Skin of body (tissue), 2 donors: ENCODE measurements around the gene GLI3. TPM values are rescaled to one million over a fixed set of nuclear protein-coding genes. Genes with fewer than 3 reads are reported as not detected.
A peak's percentile ranks its signal among the peaks of the same experiment; 100 is the strongest.

Source experiments
- DNase-seq: peaks from one replicate; lab custom pipeline; 2025; lab: John Stamatoyannopoulos, UW
- total RNA-seq: library from RNA; depleted of rRNA; stranded (reverse); fragments of >200 nt; gene quantifications from one replicate; pipeline ENCODE4 v1.2.3, GENCODE V29; 2014

Gene GLI3
- total RNA-seq, 1 donor from 2014 or later, result 23.4 TPM

DNA sequence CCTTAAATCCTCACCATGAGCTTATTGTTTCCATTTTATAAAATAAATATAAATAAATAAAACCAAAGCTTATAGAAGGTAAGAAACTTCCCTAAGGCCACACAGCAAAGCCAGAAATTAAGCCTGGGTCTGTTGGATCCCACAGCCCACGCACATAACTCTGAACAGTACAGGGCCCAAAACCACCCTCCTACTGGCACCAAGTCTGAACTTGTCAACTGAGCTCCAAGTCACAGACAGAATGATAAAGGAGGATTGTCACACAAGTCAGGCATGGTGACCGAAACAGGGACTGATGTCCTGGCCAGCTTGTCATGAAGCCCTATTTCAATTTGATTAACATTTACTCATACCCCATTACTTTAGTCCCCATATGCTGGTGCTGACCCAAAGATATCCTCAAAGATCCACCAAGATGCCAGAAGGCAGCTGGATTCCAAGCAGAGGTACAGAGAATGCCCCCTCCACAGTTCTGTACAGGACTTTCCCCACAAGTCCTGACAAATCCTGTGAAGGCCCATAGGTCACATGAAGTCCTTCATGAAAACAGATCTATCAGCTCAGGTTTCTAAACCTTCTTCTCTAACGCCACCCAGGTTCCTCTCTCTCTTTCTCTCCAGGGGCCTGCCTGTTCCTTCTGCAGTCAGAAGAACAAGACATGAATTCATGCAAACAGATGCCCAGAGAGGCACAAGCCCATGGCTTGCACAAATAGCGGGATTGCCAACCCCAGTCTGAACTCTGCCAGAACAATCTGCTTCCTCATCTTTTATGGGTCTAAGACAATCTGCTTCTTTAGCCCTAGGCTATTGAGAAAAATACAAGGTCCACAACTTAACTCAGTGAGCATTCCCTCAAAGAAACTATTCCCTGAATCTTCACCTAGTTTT lies 60.9 kb downstream of the GLI3 start:
- DNase-seq, result no peak

DNA sequence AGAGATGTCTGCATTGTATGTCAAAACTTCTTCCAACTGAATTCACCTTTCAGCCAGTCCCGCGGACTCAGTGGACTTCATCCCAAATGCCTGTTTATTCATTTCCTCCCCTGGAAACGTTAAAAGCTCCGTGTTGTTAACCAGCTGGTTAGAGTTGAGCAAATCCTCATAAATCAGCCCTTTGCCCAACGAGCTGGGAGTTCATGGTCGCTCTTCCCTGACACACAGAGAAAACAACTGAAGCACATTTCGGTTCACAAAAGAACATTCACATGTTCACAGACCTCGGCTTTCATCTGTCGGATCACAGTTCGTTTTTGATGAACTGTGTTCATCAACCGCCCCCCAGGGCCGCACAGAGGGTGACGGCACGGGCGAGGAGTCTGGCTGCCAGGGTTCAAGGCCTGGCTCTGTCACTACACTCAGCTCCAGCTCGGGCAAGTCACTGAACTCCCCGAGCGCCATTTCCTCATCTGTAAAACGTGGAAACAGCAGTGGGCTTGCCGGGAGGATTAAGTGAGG lies 62.6 kb downstream of the GLI3 start:
- DNase-seq, result no peak

DNA sequence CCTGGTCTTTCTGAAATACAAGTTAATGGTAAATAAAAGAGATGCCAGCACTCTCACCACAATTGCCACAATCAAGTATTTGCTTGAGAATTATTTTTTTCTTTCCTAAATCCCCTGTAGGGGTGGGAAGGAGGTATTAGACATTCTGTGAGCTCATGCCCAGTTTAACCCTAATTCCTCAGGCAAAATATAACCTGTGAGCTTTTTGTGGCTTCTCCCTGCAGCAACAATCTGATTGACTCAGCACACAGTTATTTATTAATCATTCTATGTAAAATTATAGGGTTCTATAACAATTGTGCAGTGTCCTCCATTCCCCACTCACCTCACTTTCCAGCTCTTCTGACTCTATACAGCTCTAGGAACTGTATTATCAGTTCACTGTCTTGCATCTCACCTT lies 66.3 kb downstream of the GLI3 start:
- DNase-seq, result no peak

DNA sequence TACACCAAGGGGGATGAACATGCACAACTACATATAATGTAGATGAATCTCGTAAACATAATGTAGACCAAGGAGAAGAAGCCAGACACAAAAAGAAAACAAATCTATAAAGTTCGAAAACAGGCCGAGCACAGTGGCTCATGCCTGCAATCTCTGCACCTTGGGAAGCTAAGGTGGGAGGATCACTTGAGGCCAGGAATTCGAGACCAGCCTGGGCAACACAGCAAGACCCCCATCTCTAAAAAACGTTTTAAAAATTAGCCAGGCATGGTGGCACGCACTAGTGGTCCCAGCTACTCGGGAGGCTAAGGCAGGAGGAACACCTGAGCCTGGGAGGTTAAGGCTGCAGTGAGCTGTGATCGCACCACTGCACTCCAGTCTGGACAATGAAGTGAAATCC lies 68.5 kb downstream of the GLI3 start:
- no peak for DNase-seq

DNA sequence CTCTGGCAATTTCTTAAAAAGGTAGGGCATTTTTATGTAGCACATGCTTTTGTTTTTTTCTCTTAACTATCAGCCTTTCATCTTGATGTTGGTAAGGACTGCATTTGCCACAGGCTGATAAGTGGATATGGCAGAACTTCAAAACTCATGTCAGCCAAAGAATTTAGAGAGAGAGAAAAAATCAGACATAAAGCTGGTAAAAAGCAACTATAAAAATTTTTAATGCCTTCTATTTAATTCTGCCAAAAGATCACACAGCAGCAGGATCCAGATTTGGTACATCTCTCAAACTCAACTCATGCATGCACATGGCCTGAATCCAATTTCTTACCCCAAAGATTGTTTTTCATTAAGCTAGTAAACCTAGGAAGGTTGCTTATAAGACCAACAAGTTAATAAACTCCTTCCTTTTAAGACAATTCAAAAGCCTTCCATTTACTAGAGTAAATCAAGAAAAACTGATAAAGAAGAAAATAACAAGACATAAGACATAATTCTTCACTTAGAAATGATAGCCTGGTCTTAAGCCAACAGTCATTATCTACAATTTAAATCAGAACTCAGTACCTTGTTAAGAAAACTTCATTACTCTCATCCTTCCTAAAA lies 69.3 kb downstream of the GLI3 start:
- DNase-seq, result no peak

DNA sequence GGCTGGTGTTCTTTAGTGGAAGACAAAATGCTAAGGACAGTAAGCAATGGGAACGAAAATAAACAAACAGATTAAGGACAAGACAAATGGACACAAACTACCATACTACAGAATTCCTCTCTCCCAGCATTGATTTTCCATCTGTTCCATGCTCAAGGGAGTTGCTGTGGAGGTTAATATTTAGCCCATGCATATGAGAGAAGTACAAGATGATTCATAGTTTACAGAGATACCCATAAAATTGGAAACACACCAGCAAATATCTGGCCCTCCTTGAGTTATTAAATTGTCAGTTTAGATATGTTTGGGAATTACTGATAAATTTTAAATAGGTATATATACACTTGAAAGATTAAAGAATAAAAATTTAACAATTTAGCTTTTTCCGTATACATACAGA lies 69.8 kb downstream of the GLI3 start:
- no peak for DNase-seq

DNA sequence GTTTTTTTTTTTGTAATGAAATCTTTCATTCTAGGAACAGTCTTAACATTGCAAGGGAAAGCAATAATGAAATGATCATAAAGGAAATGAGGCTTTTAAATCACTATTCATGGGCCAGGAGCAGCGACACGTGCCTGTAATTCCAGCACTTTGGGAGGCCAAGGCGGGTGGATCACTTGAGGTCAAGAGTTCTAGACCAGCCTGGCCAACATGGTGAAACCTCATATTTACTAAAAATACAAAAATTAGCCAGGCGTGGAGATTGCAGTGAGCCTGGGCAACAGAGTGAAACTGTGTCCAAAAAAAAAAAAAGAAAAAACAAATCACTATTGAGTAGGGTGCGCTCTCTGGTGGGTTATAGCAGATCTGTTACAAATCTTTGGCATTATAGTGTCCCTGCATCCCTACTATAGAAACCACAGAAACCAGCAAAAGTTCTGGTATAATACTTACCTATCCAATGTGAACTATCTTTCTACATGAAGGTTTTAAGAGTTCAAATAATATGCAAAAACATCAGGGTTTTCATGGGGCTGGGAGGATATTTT lies 72.1 kb downstream of the GLI3 start:
- DNase-seq, result no peak

DNA sequence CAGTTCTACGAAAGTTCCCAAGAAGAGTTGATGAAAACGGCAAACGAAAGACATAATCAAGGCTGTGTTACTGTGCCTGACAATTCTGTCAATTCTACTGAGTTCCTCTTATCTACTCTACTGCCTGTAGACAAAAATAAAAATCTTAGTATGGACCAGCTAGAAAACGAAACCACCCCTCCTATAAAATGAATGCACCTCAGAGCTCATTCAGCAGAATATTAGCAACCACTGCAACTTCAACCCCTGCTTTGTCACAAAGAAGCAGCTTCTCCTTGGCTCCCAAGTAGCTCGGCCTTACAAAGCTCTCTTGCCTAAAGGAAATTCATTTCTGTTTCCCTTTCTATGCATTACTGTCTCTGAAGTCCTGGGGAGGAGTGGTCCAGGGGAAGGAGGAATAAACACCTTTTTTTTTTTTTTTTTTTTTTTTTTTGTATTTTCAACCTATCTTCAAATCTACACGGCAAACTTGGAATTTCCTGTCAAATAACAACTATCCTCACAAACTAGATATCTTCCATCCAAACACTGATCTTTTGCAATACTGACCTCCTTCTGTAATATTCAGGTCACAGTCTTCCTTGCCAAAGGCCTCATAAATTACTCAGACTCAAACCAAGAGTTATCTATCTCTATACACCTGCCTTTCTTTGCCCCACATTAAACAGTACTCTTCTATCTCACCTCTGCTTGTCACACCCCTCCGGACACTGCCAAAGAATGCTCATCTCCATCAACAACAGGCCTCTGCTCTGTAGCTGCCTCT lies 74.3 kb downstream of the GLI3 start:
- no peak for DNase-seq

DNA sequence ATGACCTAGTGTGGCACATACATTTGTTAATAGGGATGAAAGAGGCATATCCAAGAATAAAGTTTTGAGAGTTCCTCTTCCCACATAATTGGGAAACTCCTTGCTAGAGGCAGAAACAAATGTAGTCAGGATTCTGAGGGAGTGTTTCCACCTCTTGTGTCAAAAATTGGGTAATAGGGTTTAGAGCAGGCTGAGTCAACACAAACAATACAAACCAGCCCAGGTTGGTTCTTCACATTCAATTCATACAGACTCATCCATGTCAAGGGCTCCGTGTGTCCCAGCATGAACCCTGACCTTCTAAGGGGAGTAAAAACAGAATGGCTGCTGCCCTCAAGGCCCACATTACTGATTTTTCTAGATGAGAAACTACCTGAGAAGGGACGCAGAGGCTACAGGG lies 75.3 kb downstream of the GLI3 start:
- no peak for DNase-seq

DNA sequence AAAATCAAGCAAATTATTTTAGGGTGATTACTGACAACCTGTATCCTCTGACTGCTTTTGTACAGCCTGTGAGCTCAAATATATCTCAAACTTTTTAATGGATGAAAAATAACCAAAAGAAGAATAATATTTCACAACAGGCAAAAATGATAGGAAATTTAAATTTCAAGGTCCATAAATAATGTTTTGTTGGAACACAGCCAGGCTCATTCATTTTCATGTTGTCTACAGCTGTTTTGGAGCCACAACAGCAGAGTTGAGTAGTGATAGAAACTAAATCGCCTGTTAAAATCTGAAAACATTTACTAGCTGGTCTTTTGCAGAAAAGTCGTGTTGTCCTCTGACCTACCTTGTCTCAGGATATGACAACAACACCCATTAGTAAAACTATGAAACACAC lies 75.9 kb downstream of the GLI3 start:
- DNase-seq, result peak; percentile 41

DNA sequence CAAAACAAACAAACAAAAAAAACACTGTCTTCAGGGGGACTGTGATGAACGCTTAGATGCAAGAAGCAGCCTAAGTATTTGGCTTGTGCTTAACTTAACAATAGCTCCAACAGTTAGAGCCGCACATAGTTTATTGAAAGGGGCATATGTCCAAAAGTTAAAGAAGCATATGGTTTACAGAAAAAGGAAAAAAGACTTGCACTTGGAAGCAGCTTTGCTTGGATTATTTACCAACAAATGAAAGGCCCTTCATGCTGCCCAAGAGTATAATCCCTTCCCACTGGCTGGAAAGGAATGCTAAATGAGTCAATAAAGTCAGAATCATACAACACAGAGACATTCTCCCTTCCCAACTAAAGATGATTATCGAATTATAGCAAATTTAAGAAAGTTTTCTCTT lies 77.9 kb downstream of the GLI3 start:
- DNase-seq, result peak; percentile 89

DNA sequence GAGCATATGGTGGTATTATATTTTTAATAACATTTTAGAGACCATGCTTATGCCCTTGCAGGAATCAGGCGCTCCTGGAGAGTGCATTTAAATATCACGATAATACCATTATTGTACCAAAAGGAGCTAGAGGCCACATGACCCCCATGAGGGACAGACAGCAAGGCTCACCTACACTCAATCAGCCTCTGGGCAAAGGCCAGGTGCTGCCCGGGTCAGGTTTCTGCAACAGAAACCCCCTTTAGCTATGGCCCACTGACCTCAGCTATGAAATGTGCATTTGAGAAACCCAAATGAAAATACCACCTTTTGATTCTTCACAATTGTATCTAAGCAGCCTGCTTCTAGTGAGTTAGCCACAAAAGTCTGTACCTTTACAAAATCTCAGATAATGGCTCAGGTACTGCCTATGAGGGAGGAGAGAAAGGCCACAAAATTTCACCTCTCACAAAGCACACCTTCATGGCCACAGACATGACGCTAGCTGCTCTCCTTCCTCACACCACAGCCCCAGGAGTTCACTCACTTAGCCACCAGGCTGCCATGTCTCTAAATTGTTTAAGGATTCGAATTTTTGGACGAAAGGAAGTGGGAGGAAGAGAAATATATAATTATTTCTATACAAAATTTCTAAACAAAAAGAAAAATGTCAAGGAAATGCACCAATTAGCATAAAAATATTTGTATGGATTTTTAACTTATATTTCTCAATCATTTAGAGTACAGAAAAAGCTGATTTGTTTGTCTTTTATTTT lies 79.9 kb downstream of the GLI3 start:
- DNase-seq, result no peak

DNA sequence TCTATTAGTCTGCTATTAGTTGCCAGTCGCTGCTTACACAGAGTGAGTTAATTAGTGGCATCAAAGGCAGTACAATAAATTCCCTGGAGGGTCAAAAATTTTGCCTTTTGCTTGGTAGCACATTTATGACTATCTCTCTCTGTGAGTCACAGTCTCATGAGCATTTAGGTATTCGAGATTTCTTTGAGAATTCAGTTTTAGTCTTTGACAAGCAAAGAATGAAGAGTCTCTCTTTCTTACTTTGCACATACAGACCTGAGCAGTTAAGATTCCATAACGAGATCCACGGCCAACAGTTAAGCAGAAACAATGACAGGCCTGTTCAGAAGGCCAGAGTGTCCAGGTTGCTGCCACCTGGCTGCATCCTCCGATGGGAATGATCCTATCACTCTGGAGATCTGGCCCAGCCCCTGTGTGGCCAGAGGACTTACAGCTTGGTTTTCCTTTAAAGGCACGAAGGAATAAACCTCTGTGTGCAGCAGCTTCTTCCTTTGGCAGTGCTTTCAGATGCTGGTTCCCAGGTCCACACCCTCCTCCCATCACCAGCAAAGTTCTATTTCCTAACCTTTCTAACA lies 80.6 kb downstream of the GLI3 start:
- no peak for DNase-seq

DNA sequence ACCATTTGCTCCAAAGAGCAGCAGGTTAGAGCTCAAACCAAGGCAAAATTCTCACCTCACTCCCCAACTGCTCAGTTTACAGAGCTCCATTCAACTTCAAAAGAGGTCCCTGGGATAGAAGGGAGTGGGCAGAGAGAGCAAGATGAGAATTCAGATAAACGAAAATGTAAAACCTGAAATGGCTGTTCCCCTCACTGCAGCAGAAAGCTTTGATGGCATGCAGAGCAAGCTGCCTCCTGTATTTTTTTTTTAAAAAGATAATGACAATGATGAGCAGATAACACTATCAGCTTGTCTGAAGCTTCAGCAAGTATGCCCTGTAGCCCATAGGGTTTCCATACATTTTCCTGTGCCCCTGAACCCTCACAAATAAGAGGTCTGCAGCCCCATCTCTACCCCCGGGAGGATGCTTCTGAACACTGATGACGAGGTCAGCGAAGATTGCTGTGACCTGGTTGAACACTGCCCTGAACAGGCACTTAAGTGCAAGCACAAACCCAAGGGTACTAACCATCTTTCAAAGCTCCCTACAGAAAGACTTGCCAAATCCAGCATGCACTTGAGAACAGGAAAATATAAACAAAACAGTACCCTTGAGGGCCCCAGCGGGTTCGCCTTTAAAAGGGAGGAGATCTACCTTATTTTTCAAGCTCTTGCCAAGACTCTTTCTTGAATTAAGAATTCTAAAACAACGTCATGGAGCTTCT lies 81.3 kb downstream of the GLI3 start:
- no peak for DNase-seq

DNA sequence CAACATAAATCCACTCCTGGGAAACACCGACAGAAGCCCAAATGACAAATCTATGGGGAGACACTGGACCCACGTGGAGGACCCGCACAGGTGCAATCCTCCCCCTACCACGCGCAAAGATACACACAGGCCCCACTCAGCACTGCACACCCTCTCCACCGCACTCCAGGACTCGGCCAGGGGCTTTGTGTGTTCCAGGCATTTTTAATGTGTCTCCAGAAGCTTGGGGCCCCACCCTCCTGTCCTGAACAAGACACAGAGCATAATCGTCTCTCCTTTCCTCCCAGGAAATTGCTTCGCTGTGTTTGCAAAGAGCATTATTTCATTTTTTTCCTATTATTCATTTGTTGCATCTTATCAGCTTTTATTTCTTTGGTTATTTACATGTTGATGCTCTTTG lies 82.8 kb downstream of the GLI3 start:
- DNase-seq, result no peak

DNA sequence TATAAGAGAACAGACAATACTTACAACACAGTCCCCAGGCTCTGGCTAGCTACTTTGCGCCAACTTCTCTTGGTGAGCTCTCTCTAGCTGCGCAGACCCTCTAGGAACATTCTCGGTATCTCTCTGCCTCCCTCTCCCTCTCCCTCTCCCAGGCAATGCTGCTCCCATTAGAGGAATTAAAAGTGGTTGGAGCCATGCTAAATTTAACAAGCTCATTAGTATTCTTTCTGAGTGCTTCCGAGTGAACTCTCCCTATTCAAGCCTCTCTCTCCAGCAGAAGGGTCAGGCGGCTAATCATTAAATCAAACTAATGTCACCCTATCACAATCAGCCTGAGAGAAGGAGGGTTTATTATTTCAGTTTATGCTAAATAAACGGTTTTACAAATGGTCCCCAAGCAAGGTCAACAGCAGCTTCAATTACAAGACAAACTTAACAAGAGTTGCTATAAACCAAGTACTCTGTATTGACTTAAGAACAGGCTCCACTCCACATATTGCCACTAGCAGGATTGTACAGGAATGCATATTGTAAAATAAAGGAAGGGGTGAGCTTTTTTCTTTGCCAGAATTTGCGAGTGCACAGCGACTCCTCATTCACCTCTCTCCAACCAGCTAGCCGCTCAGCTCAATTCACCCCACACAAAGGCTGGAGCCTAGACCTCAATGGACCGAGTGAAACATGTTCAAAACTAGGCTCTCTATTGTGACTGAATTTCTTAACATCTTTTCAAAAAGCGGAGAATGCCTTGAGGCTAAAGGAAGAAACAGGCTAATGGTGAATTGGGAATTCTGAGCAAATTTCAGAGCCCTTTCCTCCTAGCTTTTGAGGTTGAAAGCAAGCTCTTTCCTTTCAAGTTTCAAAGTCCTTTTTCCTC lies 84.4 kb downstream of the GLI3 start:
- no peak for DNase-seq

DNA sequence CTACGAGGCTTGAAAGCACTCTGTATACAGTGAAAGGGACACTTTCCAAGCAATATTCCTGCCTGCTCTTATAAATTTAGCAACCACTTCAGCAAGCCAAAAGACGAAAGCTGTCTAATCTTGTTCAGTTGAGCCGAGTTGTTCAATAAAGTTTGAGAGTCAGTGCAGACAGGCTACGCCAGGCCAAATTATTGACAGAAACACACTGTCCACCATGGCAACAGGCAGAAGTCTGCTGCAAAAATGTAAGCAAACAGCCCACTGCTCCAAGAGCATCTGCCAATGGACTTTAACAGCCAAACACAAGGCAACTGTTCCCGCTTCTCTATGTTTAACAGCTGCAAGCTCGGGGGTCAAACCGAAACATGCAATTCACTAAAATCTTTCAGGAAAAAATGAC lies 85.7 kb downstream of the GLI3 start:
- peak; percentile 97 for DNase-seq

DNA sequence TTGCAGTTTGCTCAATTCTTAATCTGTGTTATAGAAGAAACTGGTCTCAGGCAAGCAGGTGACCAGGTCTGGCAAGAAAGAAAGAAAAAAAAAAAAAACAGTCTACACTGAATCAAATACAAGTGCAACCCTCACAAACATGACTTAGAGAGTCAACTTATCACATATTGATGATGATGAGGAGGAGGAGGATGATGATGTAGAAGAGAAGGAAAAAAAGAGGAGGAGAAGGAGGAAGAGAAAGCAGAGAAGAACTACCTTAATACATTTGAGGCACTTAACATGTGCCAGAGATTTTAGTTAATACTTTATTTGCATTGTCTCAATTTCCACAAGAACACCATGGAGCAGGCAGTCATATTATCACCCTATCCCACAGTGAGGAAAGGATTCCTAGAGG lies 91.5 kb downstream of the GLI3 start:
- DNase-seq, result no peak

DNA sequence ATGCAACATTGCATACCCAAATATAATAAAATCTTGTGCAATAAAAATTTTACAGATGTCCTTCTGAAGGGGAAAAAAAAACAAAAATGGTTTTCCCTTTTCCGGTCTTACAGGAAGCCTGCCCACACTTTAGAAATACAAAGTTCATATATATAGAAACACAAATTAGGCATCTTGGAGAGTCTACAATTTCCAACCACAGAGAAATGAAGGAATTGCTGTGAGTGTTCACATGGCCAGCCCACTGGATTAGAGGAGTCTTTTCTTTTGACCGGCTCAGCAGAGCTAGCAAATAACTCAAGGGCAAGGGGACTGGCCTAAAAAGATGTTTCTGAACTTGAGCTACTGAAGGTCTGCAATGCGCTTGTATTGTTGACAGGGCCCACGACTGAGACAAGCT lies 92.4 kb downstream of the GLI3 start:
- peak; percentile 33 for DNase-seq
